ENCODE measurements around the gene PRIMA1.

Gene PRIMA1

GRCh38 chr14:93794756-93795155 is 6.5 kb upstream of the PRIMA1 start:
- in situ Hi-C loops (cut with HindIII; ENCODE audit: low sequenced_read_pairs) = no loop called here
- TF ChIP-seq CTCF (IDR thresholded peaks at IDR 0.05; ENCODE audit: low read depth, low read length) = no peak
- no peak for DNase-seq (ENCODE audit: low read depth, low spot score)
- H3K4me3 ChIP-seq (ENCODE audit: low read depth, low read length) = no peak overlapping the region

GRCh38 chr14:93793555-93794324 is 5.5 kb upstream of the PRIMA1 start:
- DNase-seq (ENCODE audit: low read depth, low spot score) = no peak
- no peak for TF ChIP-seq CTCF (IDR thresholded peaks at IDR 0.05; ENCODE audit: low read depth, low read length)
- in situ Hi-C loops (cut with HindIII; ENCODE audit: low sequenced_read_pairs) = no loop called here
- no peak overlapping the region for H3K4me3 ChIP-seq (ENCODE audit: low read depth, low read length)

GRCh38 chr14:93792391-93792790 is 4.1 kb upstream of the PRIMA1 start:
- no peak for DNase-seq (ENCODE audit: low read depth, low spot score)
- in situ Hi-C loops (cut with HindIII; ENCODE audit: low sequenced_read_pairs) = no loop called here
- no peak for TF ChIP-seq CTCF (IDR thresholded peaks at IDR 0.05; ENCODE audit: low read depth, low read length)
- H3K4me3 ChIP-seq (ENCODE audit: low read depth, low read length) = no peak overlapping the region

- H3K4me3 ChIP-seq (ENCODE audit: low read depth, low read length) = no peak overlapping the region
- in situ Hi-C loops (cut with HindIII; ENCODE audit: low sequenced_read_pairs) = no loop called here
- TF ChIP-seq CTCF (IDR thresholded peaks at IDR 0.05; ENCODE audit: low read depth, low read length) = no peak
- DNase-seq (ENCODE audit: low read depth, low spot score) = no peak
These were observed 2.7 kb upstream of the PRIMA1 start for GRCh38 chr14:93790966-93791365.

GRCh38 chr14:93789228-93790130 is 1.2 kb upstream of the PRIMA1 start:
- no peak overlapping the region for H3K4me3 ChIP-seq (ENCODE audit: low read depth, low read length)
- TF ChIP-seq CTCF (IDR thresholded peaks at IDR 0.05; ENCODE audit: low read depth, low read length) = no peak

GRCh38 chr14:93788543-93789227 is 400 bp upstream of the PRIMA1 start:
- no peak overlapping the region for H3K4me3 ChIP-seq (ENCODE audit: low read depth, low read length)

More at GRCh38 chr14:93789228-93790130, 1.2 kb upstream of the PRIMA1 start:
- in situ Hi-C loops (cut with HindIII; ENCODE audit: low sequenced_read_pairs) = no loop called here
- no peak for DNase-seq (ENCODE audit: low read depth, low spot score)

More at GRCh38 chr14:93788543-93789227, 400 bp upstream of the PRIMA1 start:
- in situ Hi-C loops (cut with HindIII; ENCODE audit: low sequenced_read_pairs) = no loop called here
- no peak for TF ChIP-seq CTCF (IDR thresholded peaks at IDR 0.05; ENCODE audit: low read depth, low read length)
- DNase-seq (ENCODE audit: low read depth, low spot score) = no peak
